CD8-positive, alpha-beta memory T cell (primary cell): Measurements from ENCODE around the gene KCNAB2. TPM values are rescaled to one million over a fixed set of nuclear protein-coding genes. Genes with fewer than 3 reads are reported as not detected.

Source experiments
- CTCF ChIA-PET: fragments of 350-600 bp; sonication (Branson Sonifier 250); formaldehyde crosslinking; loops from one replicate; lab custom pipeline; 2021; ENCODE audit warnings: antibody characterized with exemption; lab: Charles Lee
- POLR2A ChIA-PET: fragments of 350-600 bp; sonication (Branson Sonifier 250); formaldehyde crosslinking; loops from one replicate; lab custom pipeline; 2021; ENCODE audit warnings: antibody characterized with exemption; lab: Charles Lee
- DNase-seq, 5 donors: peaks; one replicate each; pipeline versions ENCODE4 v3.0.0 to v3.0.0-alpha.2; 2020 to 2022; ENCODE audit warnings: mixed read lengths in 1 of 5
- H3K27ac ChIP-seq: one replicate; pipeline ENCODE4 v1.7.0; 2013; ENCODE audit warnings: low read depth, mild to moderate bottlenecking, low read length, moderate library complexity
- H3K27me3 ChIP-seq: 2 replicates; pipeline ENCODE4 v1.7.0; 2013; ENCODE audit warnings: low read length, mild to moderate bottlenecking; ENCODE audit not compliant: insufficient read depth, poor library complexity, severe bottlenecking
- H3K36me3 ChIP-seq: 2 replicates; pipeline ENCODE4 v1.7.0; 2013; ENCODE audit warnings: mild to moderate bottlenecking, low read length, moderate library complexity; ENCODE audit not compliant: insufficient read depth
- H3K4me1 ChIP-seq: 2 replicates; pipeline ENCODE4 v1.7.0; 2013; ENCODE audit warnings: mild to moderate bottlenecking, low read length, moderate library complexity; ENCODE audit not compliant: insufficient read depth
- H3K4me3 ChIP-seq: 2 replicates; pipeline ENCODE4 v1.7.0; 2013; ENCODE audit warnings: mild to moderate bottlenecking, low read length
- H3K9me3 ChIP-seq: 2 replicates; pipeline ENCODE4 v1.7.0; 2013; ENCODE audit warnings: mild to moderate bottlenecking, low read length
- H3K27ac Mint-ChIP-seq, 8 donors: one replicate each; pipeline ENCODE4 v1.8.0; 2020 to 2021; ENCODE audit warnings: mixed read lengths in 8 of 8, mild to moderate bottlenecking in 6 of 8, inconsistent platforms in 3 of 8, moderate library complexity in 3 of 8
- H3K27me3 Mint-ChIP-seq, 2 donors: one replicate each; pipeline ENCODE4 v1.8.0; 2020 to 2021; ENCODE audit warnings: mixed read lengths in 2 of 2, mild to moderate bottlenecking in 1 of 2, moderate library complexity in 1 of 2
- H3K36me3 Mint-ChIP-seq, 3 donors: one replicate each; pipeline ENCODE4 v1.8.0; 2020 to 2021; ENCODE audit warnings: mixed read lengths in 3 of 3, inconsistent platforms in 1 of 3, mild to moderate bottlenecking in 1 of 3
- H3K4me1 Mint-ChIP-seq, 3 donors: one replicate each; pipeline ENCODE4 v1.8.0; 2020 to 2021; ENCODE audit warnings: mixed read lengths in 3 of 3, inconsistent platforms in 1 of 3, mild to moderate bottlenecking in 1 of 3
- H3K4me3 Mint-ChIP-seq, 7 donors: one replicate each; pipeline ENCODE4 v1.8.0; 2020 to 2021; ENCODE audit warnings: mixed read lengths in 7 of 7, mild to moderate bottlenecking in 6 of 7, moderate library complexity in 4 of 7, inconsistent platforms in 2 of 7
- H3K9me3 Mint-ChIP-seq, 5 donors: one replicate each; pipeline ENCODE4 v1.8.0; 2020 to 2022; ENCODE audit warnings: mixed read lengths in 5 of 5, mild to moderate bottlenecking in 3 of 5, moderate library complexity in 2 of 5, inconsistent platforms in 1 of 5
- polyA plus RNA-seq: library from polyadenylated mRNA; unstranded; fragments of 300-500 nt; fragmentation: Illumina TruSeq; gene quantifications from one replicate; pipeline ENCODE4 v1.2.3, GENCODE V29; 2021
- total RNA-seq, 2 experiments: library from RNA; stranded (reverse); gene quantifications; one replicate each; pipeline ENCODE4 v1.2.3, GENCODE V29; 2021

The KCNAB2 gene
- total and polyA plus RNA-seq, 3 experiments from 2014 or later = 52.6 to 171 (median 171) TPM

GRCh38 chr1:6131561-6131960 lies 85.9 kb downstream of the KCNAB2 start:
- Histone ChIP-seq H3K4me1 (no peaks in the 10 kb centered on the region), H3K4me3 (no peak overlapping the region), H3K36me3 (no peaks in the 10 kb centered on the region), H3K27ac (no peak overlapping the region), H3K9me3 (no peaks in the 10 kb centered on the region), H3K27me3 (no peaks in the 10 kb centered on the region)
- Mint-ChIP-seq H3K9me3 (peaks cover 0 to 3% (median 0%) of the 10 kb centered on the region in 5 donors), H3K36me3 (no peaks in the 10 kb centered on the region), H3K4me3 (no peak overlapping the region), H3K4me1 (peaks cover 0 to 4% (median 0%) of the 10 kb centered on the region in 3 donors), H3K27ac (no peak overlapping the region), H3K27me3 (peaks cover 0 to 7% of the 10 kb centered on the region in 2 donors)
- CTCF ChIA-PET = no interaction called here
- peak in 1 of 5 donors; percentile 11 for DNase-seq
- POLR2A ChIA-PET = no interaction called here

GRCh38 chr1:6133146-6133895 lies 87.6 kb downstream of the KCNAB2 start:
- H3K36me3 ChIP-seq = no peaks in the 10 kb centered on the region
- Mint-ChIP-seq H3K4me3 (no peak overlapping the region), H3K36me3 (no peaks in the 10 kb centered on the region), H3K9me3 (peaks cover 0 to 3% (median 0%) of the 10 kb centered on the region in 5 donors), H3K27me3 (peaks cover 0 to 3% of the 10 kb centered on the region in 2 donors), H3K4me1 (no peaks in the 10 kb centered on the region), H3K27ac (no peak overlapping the region)
- no peaks in the 10 kb centered on the region for H3K4me1 ChIP-seq
- ChIA-PET POLR2A (no interaction called here), CTCF (no interaction called here)
- H3K27ac ChIP-seq = no peak overlapping the region
- no peak overlapping the region for H3K4me3 ChIP-seq
- no peaks in the 10 kb centered on the region for H3K27me3 ChIP-seq
- peak in 1 of 5 donors; percentile 3 for DNase-seq
- no peaks in the 10 kb centered on the region for H3K9me3 ChIP-seq

- no peaks in the 10 kb centered on the region for H3K4me1 ChIP-seq
- H3K4me1 Mint-ChIP-seq = no peaks in the 10 kb centered on the region
- ChIA-PET CTCF (no interaction called here), POLR2A (no interaction called here)
- H3K27ac ChIP-seq = no peak overlapping the region
- peak in 1 of 5 donors; percentile 27 for DNase-seq
- H3K36me3 ChIP-seq = no peaks in the 10 kb centered on the region
- peaks cover 0 to 3% of the 10 kb centered on the region in 2 donors for H3K27me3 Mint-ChIP-seq
- no peak overlapping the region for H3K4me3 ChIP-seq
- H3K36me3 Mint-ChIP-seq = no peaks in the 10 kb centered on the region
- H3K9me3 Mint-ChIP-seq = peaks cover 0 to 3% (median 0%) of the 10 kb centered on the region in 5 donors
- no peaks in the 10 kb centered on the region for H3K9me3 ChIP-seq
- H3K4me3 Mint-ChIP-seq = no peak overlapping the region
- H3K27ac Mint-ChIP-seq = no peak overlapping the region
- no peaks in the 10 kb centered on the region for H3K27me3 ChIP-seq
These were observed 88.5 kb downstream of the KCNAB2 start for GRCh38 chr1:6134206-6134605.

GRCh38 chr1:6134741-6135510 lies 89.2 kb downstream of the KCNAB2 start:
- Histone ChIP-seq H3K36me3 (no peaks in the 10 kb centered on the region), H3K4me1 (no peaks in the 10 kb centered on the region), H3K27me3 (no peaks in the 10 kb centered on the region), H3K4me3 (no peak overlapping the region), H3K9me3 (no peaks in the 10 kb centered on the region), H3K27ac (no peak overlapping the region)
- no peak overlapping the region for H3K27ac Mint-ChIP-seq
- ChIA-PET POLR2A (no interaction called here), CTCF (no interaction called here)
- no peak overlapping the region for H3K4me3 Mint-ChIP-seq
- no peaks in the 10 kb centered on the region for H3K36me3 Mint-ChIP-seq
- peaks cover 0 to 3% (median 0%) of the 10 kb centered on the region in 5 donors for H3K9me3 Mint-ChIP-seq
- H3K4me1 Mint-ChIP-seq = no peaks in the 10 kb centered on the region
- peaks cover 0 to 3% of the 10 kb centered on the region in 2 donors for H3K27me3 Mint-ChIP-seq
- DNase-seq = peak in 1 of 5 donors; percentile 39

GRCh38 chr1:6136516-6137220 lies 91.0 kb downstream of the KCNAB2 start:
- POLR2A ChIA-PET = no interaction called here
- Histone ChIP-seq H3K9me3 (no peaks in the 10 kb centered on the region), H3K36me3 (no peaks in the 10 kb centered on the region), H3K27me3 (no peaks in the 10 kb centered on the region), H3K4me3 (no peak overlapping the region), H3K4me1 (no peaks in the 10 kb centered on the region), H3K27ac (no peak overlapping the region)
- H3K9me3 Mint-ChIP-seq = no peaks in the 10 kb centered on the region
- peak in 1 of 5 donors; percentile 3 for DNase-seq
- H3K4me1 Mint-ChIP-seq = no peaks in the 10 kb centered on the region
- H3K4me3 Mint-ChIP-seq = no peak overlapping the region
- peak overlapping the region in 1 of 8 donors; percentile 85 for H3K27ac Mint-ChIP-seq
- peaks cover 0 to 3% of the 10 kb centered on the region in 2 donors for H3K27me3 Mint-ChIP-seq
- H3K36me3 Mint-ChIP-seq = no peaks in the 10 kb centered on the region
- CTCF ChIA-PET = no interaction called here

GRCh38 chr1:6137758-6138157 lies 92.1 kb downstream of the KCNAB2 start:
- Histone ChIP-seq H3K4me3 (no peak overlapping the region), H3K4me1 (no peaks in the 10 kb centered on the region), H3K36me3 (no peaks in the 10 kb centered on the region), H3K9me3 (no peaks in the 10 kb centered on the region), H3K27me3 (no peaks in the 10 kb centered on the region), H3K27ac (no peak overlapping the region)
- POLR2A ChIA-PET = no interaction called here
- H3K27me3 Mint-ChIP-seq = peaks cover 0 to 3% of the 10 kb centered on the region in 2 donors
- H3K9me3 Mint-ChIP-seq = no peaks in the 10 kb centered on the region
- CTCF ChIA-PET = no interaction called here
- no peaks in the 10 kb centered on the region for H3K4me1 Mint-ChIP-seq
- H3K36me3 Mint-ChIP-seq = no peaks in the 10 kb centered on the region
- H3K4me3 Mint-ChIP-seq = no peak overlapping the region
- no peak overlapping the region for H3K27ac Mint-ChIP-seq
- peak in 1 of 5 donors; percentile 37 for DNase-seq

- CTCF ChIA-PET = no interaction called here
- Histone ChIP-seq H3K9me3 (no peaks in the 10 kb centered on the region), H3K4me1 (no peaks in the 10 kb centered on the region), H3K4me3 (no peak overlapping the region), H3K27me3 (no peaks in the 10 kb centered on the region), H3K27ac (no peak overlapping the region), H3K36me3 (no peaks in the 10 kb centered on the region)
- Mint-ChIP-seq H3K4me1 (no peaks in the 10 kb centered on the region), H3K4me3 (no peak overlapping the region), H3K27me3 (peaks cover 2 to 4% of the 10 kb centered on the region in 2 donors), H3K27ac (no peak overlapping the region), H3K9me3 (no peaks in the 10 kb centered on the region), H3K36me3 (no peaks in the 10 kb centered on the region)
- POLR2A ChIA-PET = no interaction called here
- no peak for DNase-seq
These were observed 94.7 kb downstream of the KCNAB2 start for GRCh38 chr1:6140413-6140812.

GRCh38 chr1:6141592-6141991 lies 95.9 kb downstream of the KCNAB2 start:
- ChIA-PET CTCF (no interaction called here), POLR2A (no interaction called here)
- Histone ChIP-seq H3K9me3 (no peaks in the 10 kb centered on the region), H3K36me3 (no peaks in the 10 kb centered on the region), H3K4me3 (no peak overlapping the region), H3K27me3 (no peaks in the 10 kb centered on the region), H3K4me1 (no peaks in the 10 kb centered on the region), H3K27ac (no peak overlapping the region)
- no peaks in the 10 kb centered on the region for H3K36me3 Mint-ChIP-seq
- no peak for DNase-seq
- H3K9me3 Mint-ChIP-seq = no peaks in the 10 kb centered on the region
- no peaks in the 10 kb centered on the region for H3K4me1 Mint-ChIP-seq
- peaks cover 4 to 7% of the 10 kb centered on the region in 2 donors for H3K27me3 Mint-ChIP-seq
- peak overlapping the region in 1 of 8 donors; percentile 15 for H3K27ac Mint-ChIP-seq
- H3K4me3 Mint-ChIP-seq = no peak overlapping the region
